Muscle layer of duodenum (tissue), 2 donors: ENCODE data around the gene HOXD12.

Source experiments
- H3K27ac ChIP-seq: one replicate; pipeline ENCODE4 v1.7.0; 2013; ENCODE audit warnings: mild to moderate bottlenecking, low read length
- H3K27me3 ChIP-seq: one replicate; pipeline ENCODE4 v1.7.0; 2013; ENCODE audit warnings: low read depth, mild to moderate bottlenecking, control low read depth, low read length
- H3K36me3 ChIP-seq, 2 donors: one replicate each; pipeline ENCODE4 v1.7.0; 2013; ENCODE audit warnings: low read length in 2 of 2, control low read depth in 1 of 2, mild to moderate bottlenecking in 1 of 2; ENCODE audit not compliant: insufficient read depth in 2 of 2, control insufficient read depth in 1 of 2
- H3K4me1 ChIP-seq, 2 donors: one replicate each; pipeline ENCODE4 v1.7.0; 2013; ENCODE audit warnings: low read length in 2 of 2, mild to moderate bottlenecking in 2 of 2, control low read depth in 1 of 2, moderate library complexity in 1 of 2; ENCODE audit not compliant: insufficient read depth in 2 of 2, control insufficient read depth in 1 of 2
- H3K4me3 ChIP-seq, 2 donors: one replicate each; pipeline ENCODE4 v1.7.0; 2013; ENCODE audit warnings: low read length in 2 of 2, low read depth in 1 of 2, mild to moderate bottlenecking in 1 of 2
- H3K9me3 ChIP-seq, 2 donors: one replicate each; pipeline ENCODE4 v1.7.0; 2013; ENCODE audit warnings: low read length in 2 of 2, control low read depth in 1 of 2, mild to moderate bottlenecking in 1 of 2; ENCODE audit not compliant: control insufficient read depth in 1 of 2
- donor health status: healthy.

HOXD12 gene

GRCh38 chr2:176133389-176133788 lies 33.8 kb downstream of the HOXD12 start:
- H3K36me3 ChIP-seq = no peaks in the 10 kb centered on the region
- H3K9me3 ChIP-seq = peaks cover 0 to 5% of the 10 kb centered on the region in 2 donors
- peaks cover 0 to 23% of the 10 kb centered on the region in 2 donors for H3K4me1 ChIP-seq
- H3K27me3 ChIP-seq = peaks cover 81% of the 10 kb centered on the region
- H3K4me3 ChIP-seq = no peak overlapping the region
- no peak overlapping the region for H3K27ac ChIP-seq

- Histone ChIP-seq H3K4me3 (no peak overlapping the region), H3K36me3 (no peaks in the 10 kb centered on the region), H3K27me3 (peaks cover 81% of the 10 kb centered on the region), H3K9me3 (peaks cover 0 to 5% of the 10 kb centered on the region in 2 donors), H3K27ac (no peak overlapping the region), H3K4me1 (peaks cover 0 to 17% of the 10 kb centered on the region in 2 donors)
Measured at GRCh38 chr2:176134035-176134434, 34.4 kb downstream of the HOXD12 start.

GRCh38 chr2:176135035-176135440 lies 35.4 kb downstream of the HOXD12 start:
- Histone ChIP-seq H3K9me3 (peaks cover 0 to 5% of the 10 kb centered on the region in 2 donors), H3K27me3 (peaks cover 86% of the 10 kb centered on the region), H3K36me3 (no peaks in the 10 kb centered on the region), H3K4me1 (peaks cover 0 to 14% of the 10 kb centered on the region in 2 donors), H3K4me3 (no peak overlapping the region), H3K27ac (no peak overlapping the region)

- no peak overlapping the region for H3K27ac ChIP-seq
- H3K4me3 ChIP-seq = peak overlapping the region; percentile 51 to 61
- peaks cover 0 to 5% of the 10 kb centered on the region in 2 donors for H3K9me3 ChIP-seq
- H3K27me3 ChIP-seq = peaks cover 86% of the 10 kb centered on the region
- H3K36me3 ChIP-seq = no peaks in the 10 kb centered on the region
- peaks cover 0 to 19% of the 10 kb centered on the region in 2 donors for H3K4me1 ChIP-seq
Measured at GRCh38 chr2:176136374-176137251, 37.0 kb downstream of the HOXD12 start.

- H3K4me1 ChIP-seq = peaks cover 0 to 19% of the 10 kb centered on the region in 2 donors
- no peak overlapping the region for H3K27ac ChIP-seq
- peaks cover 0 to 5% of the 10 kb centered on the region in 2 donors for H3K9me3 ChIP-seq
- H3K4me3 ChIP-seq = peak overlapping the region in 1 of 2 donors; percentile 33
- H3K36me3 ChIP-seq = no peaks in the 10 kb centered on the region
- H3K27me3 ChIP-seq = peaks cover 83% of the 10 kb centered on the region
Measured at GRCh38 chr2:176137252-176137580, 37.6 kb downstream of the HOXD12 start.

GRCh38 chr2:176137906-176138305 lies 38.3 kb downstream of the HOXD12 start:
- Histone ChIP-seq H3K36me3 (no peaks in the 10 kb centered on the region), H3K27me3 (peaks cover 83% of the 10 kb centered on the region), H3K27ac (no peak overlapping the region), H3K9me3 (peaks cover 0 to 5% of the 10 kb centered on the region in 2 donors), H3K4me3 (peak overlapping the region in 1 of 2 donors; percentile 17), H3K4me1 (peaks cover 0 to 19% of the 10 kb centered on the region in 2 donors)

GRCh38 chr2:176138526-176138922 lies 38.9 kb downstream of the HOXD12 start:
- peaks cover 0 to 5% of the 10 kb centered on the region in 2 donors for H3K9me3 ChIP-seq
- peaks cover 0 to 19% of the 10 kb centered on the region in 2 donors for H3K4me1 ChIP-seq
- peaks cover 77% of the 10 kb centered on the region for H3K27me3 ChIP-seq
- no peak overlapping the region for H3K4me3 ChIP-seq
- no peaks in the 10 kb centered on the region for H3K36me3 ChIP-seq
- H3K27ac ChIP-seq = peak overlapping the region; percentile 36

- Histone ChIP-seq H3K27me3 (peaks cover 72% of the 10 kb centered on the region), H3K36me3 (no peaks in the 10 kb centered on the region), H3K4me3 (no peak overlapping the region), H3K27ac (peak overlapping the region; percentile 36), H3K4me1 (peaks cover 0 to 19% of the 10 kb centered on the region in 2 donors), H3K9me3 (peaks cover 0 to 5% of the 10 kb centered on the region in 2 donors)
Measured at GRCh38 chr2:176138923-176139660, 39.5 kb downstream of the HOXD12 start.

GRCh38 chr2:176139661-176140512 lies 40.3 kb downstream of the HOXD12 start:
- Histone ChIP-seq H3K27ac (peak overlapping the region; percentile 36), H3K9me3 (peaks cover 0 to 5% of the 10 kb centered on the region in 2 donors), H3K4me1 (peaks cover 0 to 19% of the 10 kb centered on the region in 2 donors), H3K4me3 (peak overlapping the region; percentile 26 to 59), H3K27me3 (peaks cover 68% of the 10 kb centered on the region), H3K36me3 (no peaks in the 10 kb centered on the region)

GRCh38 chr2:176140513-176141317 lies 41.1 kb downstream of the HOXD12 start:
- Histone ChIP-seq H3K36me3 (no peaks in the 10 kb centered on the region), H3K4me3 (peak overlapping the region; percentile 26 to 59), H3K27me3 (peaks cover 68% of the 10 kb centered on the region), H3K27ac (no peak overlapping the region), H3K4me1 (peaks cover 0 to 19% of the 10 kb centered on the region in 2 donors), H3K9me3 (peaks cover 0 to under 1% of the 10 kb centered on the region in 2 donors)
